SK-N-SH treated with all-trans-retinoic acid at 6 μM for 48 hours (cell line): Measurements from ENCODE around the gene IL17C.

Source experiments
- ATAC-seq: fragments of 200-7000 bp; cut with Tn5 transposase; 3 replicates; pipeline ENCODE4 v1.9.1; 2020; ENCODE audit warnings: mild to moderate bottlenecking, moderate library complexity
- ARNTL ChIP-seq: fragments of 450-650 bp; formaldehyde crosslinking; IDR thresholded peaks from 2 replicates; pipeline ENCODE4 v1.5.0; 2020; ENCODE audit warnings: low read depth, mild to moderate bottlenecking, moderate library complexity, borderline replicate concordance
- BACH2 ChIP-seq: fragments of 250-450 bp; sonication (Bioruptor Pico); IDR thresholded peaks from 2 replicates; pipeline ENCODE4 v1.9.0; 2021; ENCODE audit warnings: mild to moderate bottlenecking, borderline replicate concordance
- CREB5 ChIP-seq: fragments of 250-450 bp; sonication (Bioruptor Pico); IDR thresholded peaks from 2 replicates; pipeline ENCODE4 v1.5.1; 2020; ENCODE audit warnings: low read depth, mild to moderate bottlenecking, moderate library complexity
- CSDC2 ChIP-seq: fragments of 250-450 bp; sonication (Bioruptor Pico); IDR thresholded peaks from 2 replicates; pipeline ENCODE4 v1.5.0; 2020; ENCODE audit warnings: mild to moderate bottlenecking, moderate library complexity
- CSRNP3 ChIP-seq: fragments of 250-450 bp; sonication (Bioruptor Pico); IDR thresholded peaks from 2 replicates; pipeline ENCODE4 v1.5.1; 2021; ENCODE audit warnings: mild to moderate bottlenecking, moderate library complexity
- ESRRG ChIP-seq: fragments of 250-450 bp; sonication (Bioruptor Pico); IDR thresholded peaks from 2 replicates; pipeline ENCODE4 v1.6.1; 2021; ENCODE audit warnings: mild to moderate bottlenecking
- GLIS3 ChIP-seq: fragments of 250-450 bp; sonication (Bioruptor Pico); IDR thresholded peaks from 2 replicates; pipeline ENCODE4 v1.5.0; 2020; ENCODE audit warnings: mild to moderate bottlenecking, moderate library complexity
- ISL1 ChIP-seq: fragments of 250-450 bp; sonication (Bioruptor Pico); IDR thresholded peaks from 2 replicates; pipeline ENCODE4 v2.1.2; 2022; ENCODE audit warnings: mild to moderate bottlenecking, moderate library complexity
- OSR1 ChIP-seq: fragments of 250-450 bp; sonication (Bioruptor Pico); IDR thresholded peaks from 2 replicates; pipeline ENCODE4 v1.8.0; 2022; ENCODE audit warnings: moderate library complexity, mild to moderate bottlenecking, inconsistent platforms
- PATZ1 ChIP-seq: fragments of 250-450 bp; sonication (Bioruptor Pico); IDR thresholded peaks from 2 replicates; pipeline ENCODE4 v1.8.0; 2020; ENCODE audit warnings: mild to moderate bottlenecking, moderate library complexity, borderline replicate concordance
- POU6F1 ChIP-seq: fragments of 250-450 bp; sonication (Bioruptor Pico); IDR thresholded peaks from 2 replicates; pipeline ENCODE4 v1.8.0; 2021; ENCODE audit warnings: low read depth, mild to moderate bottlenecking, moderate library complexity, borderline replicate concordance
- RARB ChIP-seq: fragments of 250-450 bp; sonication (Bioruptor Pico); IDR thresholded peaks from 2 replicates; pipeline ENCODE4 v1.8.0; 2021; ENCODE audit warnings: mild to moderate bottlenecking, moderate library complexity
- TCF4 ChIP-seq: fragments of 250-450 bp; sonication (Bioruptor Pico); IDR thresholded peaks from 2 replicates; pipeline ENCODE4 v1.8.0; 2021; ENCODE audit warnings: mild to moderate bottlenecking, moderate library complexity, borderline replicate concordance
- TOX ChIP-seq: fragments of 250-450 bp; sonication (Bioruptor Pico); IDR thresholded peaks from 2 replicates; pipeline ENCODE4 v1.8.0; 2021; ENCODE audit warnings: mild to moderate bottlenecking, moderate library complexity, borderline replicate concordance
- ZC3H10 ChIP-seq: fragments of 250-450 bp; sonication (Bioruptor Pico); IDR thresholded peaks from 2 replicates; pipeline ENCODE4 v1.5.1; 2021; ENCODE audit warnings: mild to moderate bottlenecking, moderate library complexity
- ZFP3 ChIP-seq: fragments of 250-450 bp; sonication (Bioruptor Pico); IDR thresholded peaks from 2 replicates; pipeline ENCODE4 v1.5.0; 2020; ENCODE audit warnings: mild to moderate bottlenecking, moderate library complexity
- ZFP30 ChIP-seq: fragments of 450-650 bp; formaldehyde crosslinking; IDR thresholded peaks from 2 replicates; pipeline ENCODE4 v1.5.0; 2022; ENCODE audit warnings: mild to moderate bottlenecking, moderate library complexity
- ZNF565 ChIP-seq: fragments of 450-650 bp; formaldehyde crosslinking; conservative IDR thresholded peaks from 2 replicates; pipeline ENCODE4 v1.5.0; 2020; ENCODE audit warnings: low read depth, mild to moderate bottlenecking, moderate library complexity
- TF ChIP-seq, protein P1 (sequence below): fragments of 250-450 bp; sonication (Bioruptor Pico); IDR thresholded peaks from 2 replicates; pipeline ENCODE4 v1.5.0; 2020; ENCODE audit warnings: mild to moderate bottlenecking, moderate library complexity

The IL17C gene

GRCh38 chr16:88618956-88619667, 19.3 kb upstream of the IL17C start:
- ATAC-seq: no peak
- no peak for TF ChIP-seq GLIS3 (CRISPR knock-in tag)
- no peak for TF ChIP-seq RARB (CRISPR knock-in tag)
- no peak for TF ChIP-seq ARNTL (CRISPR knock-in tag)
- TF ChIP-seq TCF4 (CRISPR knock-in tag): no peak
- no peak for TF ChIP-seq ISL1
- no peak for TF ChIP-seq PATZ1
- TF ChIP-seq ZC3H10 (CRISPR knock-in tag): no peak
- TF ChIP-seq, all 23 proteins: peak for 0

- no peak for TF ChIP-seq ZFP30 (CRISPR knock-in tag)
- no peak for TF ChIP-seq ZC3H10 (CRISPR knock-in tag)
- TF ChIP-seq TCF4 (CRISPR knock-in tag): no peak
- no peak for TF ChIP-seq ZNF565 (CRISPR knock-in tag)
- TF ChIP-seq, protein P1, sequence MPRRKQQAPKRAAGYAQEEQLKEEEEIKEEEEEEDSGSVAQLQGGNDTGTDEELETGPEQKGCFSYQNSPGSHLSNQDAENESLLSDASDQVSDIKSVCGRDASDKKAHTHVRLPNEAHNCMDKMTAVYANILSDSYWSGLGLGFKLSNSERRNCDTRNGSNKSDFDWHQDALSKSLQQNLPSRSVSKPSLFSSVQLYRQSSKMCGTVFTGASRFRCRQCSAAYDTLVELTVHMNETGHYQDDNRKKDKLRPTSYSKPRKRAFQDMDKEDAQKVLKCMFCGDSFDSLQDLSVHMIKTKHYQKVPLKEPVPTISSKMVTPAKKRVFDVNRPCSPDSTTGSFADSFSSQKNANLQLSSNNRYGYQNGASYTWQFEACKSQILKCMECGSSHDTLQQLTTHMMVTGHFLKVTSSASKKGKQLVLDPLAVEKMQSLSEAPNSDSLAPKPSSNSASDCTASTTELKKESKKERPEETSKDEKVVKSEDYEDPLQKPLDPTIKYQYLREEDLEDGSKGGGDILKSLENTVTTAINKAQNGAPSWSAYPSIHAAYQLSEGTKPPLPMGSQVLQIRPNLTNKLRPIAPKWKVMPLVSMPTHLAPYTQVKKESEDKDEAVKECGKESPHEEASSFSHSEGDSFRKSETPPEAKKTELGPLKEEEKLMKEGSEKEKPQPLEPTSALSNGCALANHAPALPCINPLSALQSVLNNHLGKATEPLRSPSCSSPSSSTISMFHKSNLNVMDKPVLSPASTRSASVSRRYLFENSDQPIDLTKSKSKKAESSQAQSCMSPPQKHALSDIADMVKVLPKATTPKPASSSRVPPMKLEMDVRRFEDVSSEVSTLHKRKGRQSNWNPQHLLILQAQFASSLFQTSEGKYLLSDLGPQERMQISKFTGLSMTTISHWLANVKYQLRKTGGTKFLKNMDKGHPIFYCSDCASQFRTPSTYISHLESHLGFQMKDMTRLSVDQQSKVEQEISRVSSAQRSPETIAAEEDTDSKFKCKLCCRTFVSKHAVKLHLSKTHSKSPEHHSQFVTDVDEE: no peak
- no peak for TF ChIP-seq CSRNP3
- no peak for TF ChIP-seq POU6F1 (CRISPR knock-in tag)
- no peak for TF ChIP-seq CREB5 (CRISPR knock-in tag)
- TF ChIP-seq TOX (CRISPR knock-in tag): no peak
- TF ChIP-seq BACH2 (CRISPR knock-in tag): no peak
- TF ChIP-seq ISL1: no peak
Observed at GRCh38 chr16:88619859-88620815, 18.2 kb upstream of the IL17C start.

GRCh38 chr16:88622125-88622524, 16.2 kb upstream of the IL17C start:
- ATAC-seq: no peak
- TF ChIP-seq ZFP3 (CRISPR knock-in tag): no peak
- no peak for TF ChIP-seq TCF4 (CRISPR knock-in tag)
- no peak for TF ChIP-seq ISL1
- TF ChIP-seq ZFP30 (CRISPR knock-in tag): no peak
- no peak for TF ChIP-seq OSR1 (CRISPR knock-in tag)
- TF ChIP-seq, protein P1: no peak
- no peak for TF ChIP-seq ESRRG (CRISPR knock-in tag)
- TF ChIP-seq RARB (CRISPR knock-in tag): no peak
- no peak for TF ChIP-seq POU6F1 (CRISPR knock-in tag)
- no peak for TF ChIP-seq CSDC2 (CRISPR knock-in tag)
- no peak for TF ChIP-seq CSRNP3
- no peak for TF ChIP-seq ZC3H10 (CRISPR knock-in tag)

More at GRCh38 chr16:88619859-88620815, 18.2 kb upstream of the IL17C start:
- no peak for ATAC-seq
